GM12878 (cell line): ENCODE results near the gene ATCAY. TPM values are rescaled to one million over a fixed set of nuclear protein-coding genes. Genes with fewer than 3 reads are reported as not detected.

Source experiments
- ATAC-seq: fragments of 200-7000 bp; cut with Tn5 transposase; 3 replicates; pipeline ENCODE4 v1.9.1; 2020; ENCODE audit warnings: mild to moderate bottlenecking, moderate library complexity
- BruUV-seq: library from RNA; stranded (reverse); fragments of 400-500 nt; replicated peaks from 2 replicates; lab custom pipeline; 2021; lab: Mats Ljungman, UMichigan
- CTCF ChIA-PET: fragments of 300-600 bp; sonication (Branson Sonifier 250); formaldehyde crosslinking; extraction: SDS; loops from one replicate; lab custom pipeline; 2021; ENCODE audit warnings: inconsistent platforms; lab: Yijun Ruan, JAX
- POLR2A ChIA-PET: fragments of 350-600 bp; formaldehyde crosslinking; extraction: SDS; loops from one replicate; lab custom pipeline; 2021; ENCODE audit warnings: inconsistent platforms; lab: Charles Lee
- RAD21 ChIA-PET: fragments of 300-600 bp; sonication (Branson Sonifier 250); formaldehyde crosslinking; loops from one replicate; lab custom pipeline; 2023; ENCODE audit warnings: antibody characterized with exemption; ENCODE audit not compliant: unreplicated experiment; lab: Charles Lee
- SMC1A ChIA-PET: fragments of 300-600 bp; sonication (Branson Sonifier 250); formaldehyde crosslinking; loops from one replicate; lab custom pipeline; 2023; ENCODE audit not compliant: unreplicated experiment, uncharacterized antibody; lab: Charles Lee
- DNase-seq: peaks from one replicate; pipeline ENCODE4 v3.0.0-alpha.2; 2011; ENCODE audit warnings: low read depth, low spot score
- FAIRE-seq: peaks from 3 replicates; lab custom pipeline; 2011; peaks lifted over from hg19 to GRCh38; lab: Jason Lieb, UNC
- H2AFZ ChIP-seq: 2 replicates; pipeline ENCODE4 v1.6.0; 2011; ENCODE audit warnings: low read depth, low read length, control low read depth; ENCODE audit not compliant: control insufficient read depth
- H3K27ac ChIP-seq: 2 replicates; pipeline ENCODE4 v1.5.1; 2011; ENCODE audit warnings: control low read depth; ENCODE audit not compliant: control insufficient read depth, insufficient read depth
- H3K27me3 ChIP-seq, 2 experiments: replicated peaks in 1 of 2; 2 replicates each; pipeline versions ENCODE4 v1.6.0 to v1.6.1; 2011; ENCODE audit warnings: low read length in 1 of 2; ENCODE audit not compliant: control insufficient read depth in 2 of 2, insufficient read depth in 2 of 2
- H3K36me3 ChIP-seq, 2 experiments: 2 replicates each; pipeline ENCODE4 v1.5.1; 2011; ENCODE audit warnings: low read length in 1 of 2; ENCODE audit not compliant: control insufficient read depth in 2 of 2, insufficient read depth in 2 of 2
- H3K4me1 ChIP-seq: 2 replicates; pipeline ENCODE4 v1.6.1; 2011; ENCODE audit warnings: mild to moderate bottlenecking, low read length, moderate library complexity, mixed read lengths; ENCODE audit not compliant: control insufficient read depth, insufficient read depth
- H3K4me2 ChIP-seq: 2 replicates; pipeline ENCODE4 v1.6.0; 2011; ENCODE audit warnings: control low read depth; ENCODE audit not compliant: control insufficient read depth, insufficient read depth
- H3K4me3 ChIP-seq: fragments of 200-600 bp; sonication (generic); 2 replicates; pipeline ENCODE4 v1.5.1; 2016
- H3K79me2 ChIP-seq: 2 replicates; pipeline ENCODE4 v1.6.0; 2011; ENCODE audit warnings: low read length; ENCODE audit not compliant: control insufficient read depth, insufficient read depth
- H3K9ac ChIP-seq: 2 replicates; pipeline ENCODE4 v1.8.0; 2011; ENCODE audit warnings: low read length, control low read depth, mixed read lengths; ENCODE audit not compliant: control insufficient read depth, insufficient read depth
- H3K9me3 ChIP-seq: replicated peaks from 3 replicates; pipeline ENCODE4 v1.5.1; 2011; ENCODE audit warnings: mild to moderate bottlenecking, low read length; ENCODE audit not compliant: control insufficient read depth, insufficient read depth
- H4K20me1 ChIP-seq: 2 replicates; pipeline ENCODE4 v1.6.0; 2011; ENCODE audit not compliant: control insufficient read depth, insufficient read depth
- DPF2 ChIP-seq: fragments of 450-650 bp; IDR thresholded peaks from 2 replicates; pipeline ENCODE4 v1.6.1; 2017; ENCODE audit warnings: mild to moderate bottlenecking
- FOXM1 ChIP-seq: IDR thresholded peaks from 2 replicates; pipeline ENCODE4 v1.6.1; 2012; ENCODE audit warnings: low read depth, mild to moderate bottlenecking, inconsistent platforms, low read length, moderate library complexity
- GATAD2B ChIP-seq: fragments of 450-650 bp; conservative IDR thresholded peaks from 2 replicates; pipeline ENCODE4 v1.6.1; 2017; ENCODE audit warnings: low read depth, mild to moderate bottlenecking, moderate library complexity
- HDAC6 ChIP-seq: fragments of 200-600 bp; sonication (generic); IDR thresholded peaks from one replicate; pipeline ENCODE4 v1.8.0; 2017; ENCODE audit warnings: antibody characterized with exemption; ENCODE audit not compliant: unreplicated experiment
- MAX ChIP-seq: IDR thresholded peaks from 2 replicates; pipeline ENCODE4 v1.6.1; 2012; ENCODE audit warnings: low read depth, low read length, improper control_type of control experiment
- MYC ChIP-seq: IDR thresholded peaks from 2 replicates; pipeline ENCODE4 v1.6.1; 2011; ENCODE audit warnings: mild to moderate bottlenecking, low read length, moderate library complexity, inconsistent platforms; ENCODE audit not compliant: insufficient read depth, insufficient replicate concordance, insufficient read length, severe bottlenecking
- NFYA ChIP-seq: IDR thresholded peaks from 2 replicates; pipeline ENCODE4 v1.6.1; 2011; ENCODE audit warnings: low read depth, mild to moderate bottlenecking, low read length, improper control_type of control experiment, borderline replicate concordance
- PAX5 ChIP-seq: IDR thresholded peaks from 2 replicates; pipeline ENCODE4 v1.6.1; 2011; ENCODE audit warnings: low read depth, low read length, borderline replicate concordance
- RAD21 ChIP-seq: IDR thresholded peaks from 2 replicates; pipeline ENCODE4 v1.6.1; 2011; ENCODE audit warnings: mild to moderate bottlenecking, low read depth, low read length, moderate library complexity; ENCODE audit not compliant: insufficient read depth
- SMC3 ChIP-seq: IDR thresholded peaks from 2 replicates; pipeline ENCODE4 v1.6.1; 2011; ENCODE audit warnings: low read length, improper control_type of control experiment, borderline replicate concordance
- STAT1 ChIP-seq: fragments of 450-650 bp; conservative IDR thresholded peaks from 2 replicates; pipeline ENCODE4 v1.6.1; 2014; ENCODE audit warnings: antibody characterized with exemption, mild to moderate bottlenecking
- TARDBP ChIP-seq: IDR thresholded peaks from 2 replicates; pipeline ENCODE4 v1.6.1; 2016; ENCODE audit warnings: borderline replicate concordance
- WRNIP1 ChIP-seq: IDR thresholded peaks from 2 replicates; pipeline ENCODE4 v1.6.1; 2011; ENCODE audit warnings: low read depth, low read length, improper control_type of control experiment, borderline replicate concordance
- WGBS: methylation state at CpG from one replicate; pipeline ENCODE4 v1.1.6; 2016; ENCODE audit warnings: low lambda C conversion rate; ENCODE audit not compliant: insufficient replicate concordance, insufficient coverage; ENCODE audit errors: missing lambda C conversion rate; 5-methylcytosine and 5-hydroxymethylcytosine counted together
- in situ Hi-C: fragments of 300-500 bp; cut with MboI; formaldehyde crosslinking; loops from 9 replicates; pipeline ENCODE4 v1.14.3; 2018; ENCODE audit warnings: mixed read lengths
- intact Hi-C: fragments of 100-400 bp; cut with micrococcal nuclease; formaldehyde crosslinking; loops from one replicate; pipeline ENCODE4 v1.14.2; 2022; ENCODE audit not compliant: unreplicated experiment
- polyA plus RNA-seq, 11 experiments: library from polyadenylated mRNA; depleted of rRNA in 4 of 11; unstranded in 6 of 11; stranded (reverse) in 5 of 11; fragments of >200 nt; fragmentation: Nextera tagmentation in 4 of 11; fragmentation: Illumina TruSeq in 1 of 11; extraction: Ambion mirVana in 4 of 11; extraction: Trizol in 1 of 11; gene quantifications; 1 replicate in 1 of 11; 2 replicates in 10 of 11; pipeline versions ENCODE4 v1.2.1 to v1.2.3, GENCODE V29; 2011 to 2016; ENCODE audit warnings: inconsistent platforms in 2 of 11, missing spikeins in 2 of 11, low read depth in 1 of 11
- total RNA-seq, 4 experiments: library from RNA; depleted of rRNA in 3 of 4; stranded (reverse); fragments of >200 nt in 3 of 4; fragmentation: Illumina TruSeq in 1 of 4; extraction: Trizol in 1 of 4; gene quantifications; 2 replicates each; pipeline versions ENCODE4 v1.2.1 to v1.2.3, GENCODE V29; 2013 to 2021
- TF ChIP-seq, protein P1 (sequence below): fragments of 150-350 bp; IDR thresholded peaks from 2 replicates; pipeline ENCODE4 v1.6.1; 2016; ENCODE audit warnings: low read depth, low read length
- TF ChIP-seq, protein P2 (sequence below): IDR thresholded peaks from 2 replicates; pipeline ENCODE4 v1.6.1; 2012; ENCODE audit warnings: low read depth, low read length, improper control_type of control experiment
- TF ChIP-seq, protein P3 (sequence below): fragments of 450-650 bp; IDR thresholded peaks from 2 replicates; pipeline ENCODE4 v1.6.1; 2018; ENCODE audit warnings: mild to moderate bottlenecking, low read depth, moderate library complexity; ENCODE audit not compliant: partially characterized antibody

ATCAY gene
- total and polyA plus RNA-seq, 10 of the 15 experiments (the other 5 are each of a cell fraction or from before 2014, with no cell fraction given) = under 0.01 to 0.04 (median 0.02) TPM; not detected in 4

GRCh38 chr19:3893509-3894179, 13.2 kb downstream of the ATCAY start:
- no peaks in the 10 kb centered on the region for H4K20me1 ChIP-seq
- no TSS peak for BruUV-seq
- no peak overlapping the region for H3K4me3 ChIP-seq
- ATAC-seq (no peak), DNase-seq (no peak), FAIRE-seq (no peak)
- no peak overlapping the region for H2AFZ ChIP-seq
- WGBS = 29% methylated on average over 10 of the region's 12 CpGs
- in situ Hi-C loops = no loop called here
- no peaks in the 10 kb centered on the region for H3K79me2 ChIP-seq
- no peak overlapping the region for H3K9ac ChIP-seq
- H3K9me3 ChIP-seq = no peaks in the 10 kb centered on the region; the same call in 2 of the 3 replicates
- H3K27ac ChIP-seq = no peak overlapping the region
- POLR2A ChIA-PET = interaction anchor here (0.7 kb wide), 1 partner anchor 1089 kb away, joined by 7 read pairs; no protein-coding TSS in a partner anchor
- RAD21 ChIA-PET = interaction anchor here (0.7 kb wide), 1 partner anchor 1744 kb away, joined by 4 read pairs; no protein-coding TSS in a partner anchor
- no peaks in the 10 kb centered on the region for H3K36me3 ChIP-seq
- SMC1A ChIA-PET = interaction anchor here (0.6 kb wide), 1 partner anchor 56 kb away, joined by 3 read pairs; no protein-coding TSS in a partner anchor
- intact Hi-C loops = no loop called here
- H3K4me1 ChIP-seq = no peaks in the 10 kb centered on the region
- CTCF ChIA-PET = interaction anchor here (0.7 kb wide), 1 partner anchor 374 kb away, joined by 3 read pairs; no protein-coding TSS in a partner anchor
- H3K27me3 ChIP-seq = no peaks in the 10 kb centered on the region; a peak in 1 of 4 replicates
- no peak overlapping the region for H3K4me2 ChIP-seq
- TF ChIP-seq STAT1 (no peak), GATAD2B (no peak), WRNIP1 (no peak), SMC3 (no peak), MYC (no peak), PAX5 (no peak), TARDBP (no peak), FOXM1 (no peak), NFYA (no peak), HDAC6 (no peak), MAX (no peak), DPF2 (no peak), RAD21 (no peak)
- TF ChIP-seq, protein P1, sequence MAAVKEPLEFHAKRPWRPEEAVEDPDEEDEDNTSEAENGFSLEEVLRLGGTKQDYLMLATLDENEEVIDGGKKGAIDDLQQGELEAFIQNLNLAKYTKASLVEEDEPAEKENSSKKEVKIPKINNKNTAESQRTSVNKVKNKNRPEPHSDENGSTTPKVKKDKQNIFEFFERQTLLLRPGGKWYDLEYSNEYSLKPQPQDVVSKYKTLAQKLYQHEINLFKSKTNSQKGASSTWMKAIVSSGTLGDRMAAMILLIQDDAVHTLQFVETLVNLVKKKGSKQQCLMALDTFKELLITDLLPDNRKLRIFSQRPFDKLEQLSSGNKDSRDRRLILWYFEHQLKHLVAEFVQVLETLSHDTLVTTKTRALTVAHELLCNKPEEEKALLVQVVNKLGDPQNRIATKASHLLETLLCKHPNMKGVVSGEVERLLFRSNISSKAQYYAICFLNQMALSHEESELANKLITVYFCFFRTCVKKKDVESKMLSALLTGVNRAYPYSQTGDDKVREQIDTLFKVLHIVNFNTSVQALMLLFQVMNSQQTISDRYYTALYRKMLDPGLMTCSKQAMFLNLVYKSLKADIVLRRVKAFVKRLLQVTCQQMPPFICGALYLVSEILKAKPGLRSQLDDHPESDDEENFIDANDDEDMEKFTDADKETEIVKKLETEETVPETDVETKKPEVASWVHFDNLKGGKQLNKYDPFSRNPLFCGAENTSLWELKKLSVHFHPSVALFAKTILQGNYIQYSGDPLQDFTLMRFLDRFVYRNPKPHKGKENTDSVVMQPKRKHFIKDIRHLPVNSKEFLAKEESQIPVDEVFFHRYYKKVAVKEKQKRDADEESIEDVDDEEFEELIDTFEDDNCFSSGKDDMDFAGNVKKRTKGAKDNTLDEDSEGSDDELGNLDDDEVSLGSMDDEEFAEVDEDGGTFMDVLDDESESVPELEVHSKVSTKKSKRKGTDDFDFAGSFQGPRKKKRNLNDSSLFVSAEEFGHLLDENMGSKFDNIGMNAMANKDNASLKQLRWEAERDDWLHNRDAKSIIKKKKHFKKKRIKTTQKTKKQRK = no peak
- TF ChIP-seq, protein P2, sequence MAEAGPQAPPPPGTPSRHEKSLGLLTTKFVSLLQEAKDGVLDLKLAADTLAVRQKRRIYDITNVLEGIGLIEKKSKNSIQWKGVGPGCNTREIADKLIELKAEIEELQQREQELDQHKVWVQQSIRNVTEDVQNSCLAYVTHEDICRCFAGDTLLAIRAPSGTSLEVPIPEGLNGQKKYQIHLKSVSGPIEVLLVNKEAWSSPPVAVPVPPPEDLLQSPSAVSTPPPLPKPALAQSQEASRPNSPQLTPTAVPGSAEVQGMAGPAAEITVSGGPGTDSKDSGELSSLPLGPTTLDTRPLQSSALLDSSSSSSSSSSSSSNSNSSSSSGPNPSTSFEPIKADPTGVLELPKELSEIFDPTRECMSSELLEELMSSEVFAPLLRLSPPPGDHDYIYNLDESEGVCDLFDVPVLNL = no peak
- TF ChIP-seq, protein P3, sequence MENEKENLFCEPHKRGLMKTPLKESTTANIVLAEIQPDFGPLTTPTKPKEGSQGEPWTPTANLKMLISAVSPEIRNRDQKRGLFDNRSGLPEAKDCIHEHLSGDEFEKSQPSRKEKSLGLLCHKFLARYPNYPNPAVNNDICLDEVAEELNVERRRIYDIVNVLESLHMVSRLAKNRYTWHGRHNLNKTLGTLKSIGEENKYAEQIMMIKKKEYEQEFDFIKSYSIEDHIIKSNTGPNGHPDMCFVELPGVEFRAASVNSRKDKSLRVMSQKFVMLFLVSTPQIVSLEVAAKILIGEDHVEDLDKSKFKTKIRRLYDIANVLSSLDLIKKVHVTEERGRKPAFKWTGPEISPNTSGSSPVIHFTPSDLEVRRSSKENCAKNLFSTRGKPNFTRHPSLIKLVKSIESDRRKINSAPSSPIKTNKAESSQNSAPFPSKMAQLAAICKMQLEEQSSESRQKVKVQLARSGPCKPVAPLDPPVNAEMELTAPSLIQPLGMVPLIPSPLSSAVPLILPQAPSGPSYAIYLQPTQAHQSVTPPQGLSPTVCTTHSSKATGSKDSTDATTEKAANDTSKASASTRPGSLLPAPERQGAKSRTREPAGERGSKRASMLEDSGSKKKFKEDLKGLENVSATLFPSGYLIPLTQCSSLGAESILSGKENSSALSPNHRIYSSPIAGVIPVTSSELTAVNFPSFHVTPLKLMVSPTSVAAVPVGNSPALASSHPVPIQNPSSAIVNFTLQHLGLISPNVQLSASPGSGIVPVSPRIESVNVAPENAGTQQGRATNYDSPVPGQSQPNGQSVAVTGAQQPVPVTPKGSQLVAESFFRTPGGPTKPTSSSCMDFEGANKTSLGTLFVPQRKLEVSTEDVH = no peak
